Pancreas (tissue), 10 donors: Measurements from ENCODE around the gene ASPM. TPM values are rescaled to one million over a fixed set of nuclear protein-coding genes. Genes with fewer than 3 reads are reported as not detected.

Experiments used
- ATAC-seq, 4 donors: fragments of 200-7000 bp; cut with Tn5 transposase; one replicate each; pipeline versions ENCODE4 v1.8.0 to v1.9.1; 2020; ENCODE audit warnings: mild to moderate bottlenecking in 4 of 4, moderate library complexity in 4 of 4
- DNase-seq, 6 donors: peaks; one replicate each; pipeline ENCODE4 v3.0.0-alpha.2; 2020
- FAIRE-seq: peaks from 2 replicates; lab custom pipeline; 2012; peaks lifted over from hg19 to GRCh38; lab: Jason Lieb, UNC
- H3K27ac ChIP-seq, 4 donors: fragments of 200-600 bp; sonication (generic); 1 replicate in 3 of 4; 2 replicates in 1 of 4; pipeline versions ENCODE4 v1.5.0 to v1.8.0; 2020
- H3K27me3 ChIP-seq, 4 donors: fragments of 200-600 bp; one replicate each; pipeline ENCODE4 v1.8.0; 2021
- H3K36me3 ChIP-seq, 3 donors: fragments of 200-600 bp; sonication (generic) in 1 of 3; one replicate each; pipeline versions ENCODE4 v1.5.0 to v1.8.0; 2020 to 2021
- H3K4me1 ChIP-seq, 3 donors: fragments of 200-600 bp; one replicate each; pipeline ENCODE4 v1.8.0; 2021
- H3K4me3 ChIP-seq, 4 donors: fragments of 200-600 bp; sonication (generic) in 2 of 4; one replicate each; pipeline versions ENCODE4 v1.5.0 to v1.8.0; 2020 to 2021
- H3K9me3 ChIP-seq, 4 donors: fragments of 200-600 bp; one replicate each; pipeline ENCODE4 v1.8.0; 2021
- WGBS, 2 donors: extraction: QIAGEN DNeasy Blood & Tissue Kit; methylation state at CpG; one replicate each; pipeline ENCODE4 v1.1.7; 2013; 5-methylcytosine and 5-hydroxymethylcytosine counted together
- intact Hi-C, 3 donors: fragments of 100-400 bp; cut with DNase I; formaldehyde crosslinking; loops; one replicate each; pipeline versions ENCODE4 v1.11.1 to v1.14.2; 2022
- polyA plus RNA-seq, 2 donors: library from polyadenylated mRNA; stranded (reverse); fragments of 200-250 nt; gene quantifications; one replicate each; pipeline ENCODE4 v1.2.3, GENCODE V29; 2013
- total RNA-seq, 6 donors: library from RNA; stranded (reverse); fragmentation: NEBNext Ultra II Directional in 4 of 6; extraction: Animal tissue kit (Norgen Biotek cat#: 25700) in 4 of 6; gene quantifications; one replicate each; pipeline versions ENCODE4 v1.2.1 to v1.2.4, GENCODE V29; 2021 to 2023
- TF ChIP-seq, protein P1 (sequence below), 4 donors: fragments of 200-600 bp; sonication (generic) in 3 of 4; IDR thresholded peaks; one replicate each; pipeline versions ENCODE4 v1.5.0 to v1.8.0; 2021; ENCODE audit warnings: antibody characterized with exemption in 4 of 4
- donor health status: healthy with polysubstance abuse.
- donor health status: DM: no; HTN: no; CAD: no; lungs with moderate emphysema.
- donor health status: DM: no; HTN: no; CAD: no.
- donor health status: control.
- donor health status: control.
- donor health status: Bipolar disorder and iron deficiency.
- donor health status: DM: yes; HTN: yes; CAD: no.
- donor health status: DM: no; HTN: no; CAD: no.
- donor health status: DM: no; HTN: no; CAD: no.
- donor health status: DM: yes; HTN: yes; CAD: no.

ASPM gene
- total and polyA plus RNA-seq, 8 donors = under 0.01 to 0.72 (median 0.08) TPM

GRCh38 chr1:197173571-197174507, 27.4 kb upstream of the ASPM start:
- TF ChIP-seq, protein P1, sequence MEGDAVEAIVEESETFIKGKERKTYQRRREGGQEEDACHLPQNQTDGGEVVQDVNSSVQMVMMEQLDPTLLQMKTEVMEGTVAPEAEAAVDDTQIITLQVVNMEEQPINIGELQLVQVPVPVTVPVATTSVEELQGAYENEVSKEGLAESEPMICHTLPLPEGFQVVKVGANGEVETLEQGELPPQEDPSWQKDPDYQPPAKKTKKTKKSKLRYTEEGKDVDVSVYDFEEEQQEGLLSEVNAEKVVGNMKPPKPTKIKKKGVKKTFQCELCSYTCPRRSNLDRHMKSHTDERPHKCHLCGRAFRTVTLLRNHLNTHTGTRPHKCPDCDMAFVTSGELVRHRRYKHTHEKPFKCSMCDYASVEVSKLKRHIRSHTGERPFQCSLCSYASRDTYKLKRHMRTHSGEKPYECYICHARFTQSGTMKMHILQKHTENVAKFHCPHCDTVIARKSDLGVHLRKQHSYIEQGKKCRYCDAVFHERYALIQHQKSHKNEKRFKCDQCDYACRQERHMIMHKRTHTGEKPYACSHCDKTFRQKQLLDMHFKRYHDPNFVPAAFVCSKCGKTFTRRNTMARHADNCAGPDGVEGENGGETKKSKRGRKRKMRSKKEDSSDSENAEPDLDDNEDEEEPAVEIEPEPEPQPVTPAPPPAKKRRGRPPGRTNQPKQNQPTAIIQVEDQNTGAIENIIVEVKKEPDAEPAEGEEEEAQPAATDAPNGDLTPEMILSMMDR (IDR thresholded peaks at IDR 0.05) = no peak
- FAIRE-seq (no peak), ATAC-seq (peak in 3 of 4 donors; percentile 65 to 72 (median 67)), DNase-seq (no peak)
- WGBS, 2 donors = 61 to 70% methylated on average over 5 of the region's 5 CpGs
- H3K27me3 ChIP-seq = no peaks in the 10 kb centered on the region
- H3K4me1 ChIP-seq = peaks cover 0 to 13% (median 7%) of the 10 kb centered on the region in 3 donors
- no peaks in the 10 kb centered on the region for H3K9me3 ChIP-seq
- no peak overlapping the region for H3K4me3 ChIP-seq
- H3K27ac ChIP-seq = no peak overlapping the region
- peaks cover 0 to 6% (median 0%) of the 10 kb centered on the region in 3 donors for H3K36me3 ChIP-seq
- intact Hi-C loops = no loop called here

DNA sequence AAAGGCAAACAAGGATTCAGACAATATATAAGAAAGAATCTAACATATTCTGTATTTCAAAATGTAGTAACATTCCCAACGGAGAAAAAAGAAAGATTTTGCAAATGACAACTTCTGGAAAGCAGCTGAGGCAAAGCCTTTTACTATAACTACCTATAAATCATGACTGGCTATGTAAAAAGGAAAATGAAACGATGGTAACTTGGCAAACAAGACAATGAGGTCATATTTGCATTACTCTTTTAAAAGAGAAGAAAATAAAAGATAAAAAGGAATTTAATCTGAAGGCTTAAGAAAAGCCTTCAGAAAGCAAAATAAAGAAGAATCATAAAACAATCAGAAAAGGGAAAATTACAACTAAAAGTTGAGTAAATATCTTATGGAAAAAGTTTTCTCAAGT, 25.1 kb upstream of the ASPM start:
- Histone ChIP-seq H3K27me3 (no peaks in the 10 kb centered on the region), H3K4me3 (no peak overlapping the region), H3K36me3 (no peaks in the 10 kb centered on the region), H3K27ac (no peak overlapping the region), H3K4me1 (peaks cover 0 to 13% (median 7%) of the 10 kb centered on the region in 3 donors), H3K9me3 (no peaks in the 10 kb centered on the region)
- no peak for DNase-seq
- intact Hi-C loops = no loop called here
- peak in 2 of 4 donors; percentile 63 to 64 for ATAC-seq
- FAIRE-seq = no peak
- WGBS, 2 donors = 44% methylated on average over 2 of the region's 2 CpGs
- TF ChIP-seq, protein P1 (IDR thresholded peaks at IDR 0.05) = no peak

- Histone ChIP-seq H3K27ac (no peak overlapping the region), H3K4me1 (peaks cover 0 to 13% (median 7%) of the 10 kb centered on the region in 3 donors), H3K4me3 (no peak overlapping the region), H3K36me3 (no peaks in the 10 kb centered on the region), H3K9me3 (no peaks in the 10 kb centered on the region), H3K27me3 (no peaks in the 10 kb centered on the region)
- intact Hi-C loops = no loop called here
- TF ChIP-seq, protein P1 (IDR thresholded peaks at IDR 0.05) = no peak
- DNase-seq (no peak), FAIRE-seq (no peak), ATAC-seq (no peak)
Observed at GRCh38 chr1:197170538-197170937, 24.1 kb upstream of the ASPM start.

GRCh38 chr1:197159461-197159860, 13.0 kb upstream of the ASPM start:
- no peak overlapping the region for H3K27ac ChIP-seq
- ATAC-seq = no peak
- H3K4me1 ChIP-seq = no peaks in the 10 kb centered on the region
- H3K9me3 ChIP-seq = no peaks in the 10 kb centered on the region
- TF ChIP-seq, protein P1 (IDR thresholded peaks at IDR 0.05) = no peak
- 90 to 94% methylated on average over 7 of the region's 7 CpGs for WGBS, 2 donors
- no peaks in the 10 kb centered on the region for H3K27me3 ChIP-seq
- FAIRE-seq = no peak
- intact Hi-C loops = no loop called here
- no peak for DNase-seq
- no peaks in the 10 kb centered on the region for H3K36me3 ChIP-seq
- no peak overlapping the region for H3K4me3 ChIP-seq

GRCh38 chr1:197156692-197157091, 10.2 kb upstream of the ASPM start:
- intact Hi-C loops = no loop called here
- Histone ChIP-seq H3K36me3 (no peaks in the 10 kb centered on the region), H3K4me3 (no peak overlapping the region), H3K4me1 (no peaks in the 10 kb centered on the region), H3K9me3 (no peaks in the 10 kb centered on the region), H3K27me3 (no peaks in the 10 kb centered on the region), H3K27ac (no peak overlapping the region)
- WGBS, 2 donors = 93 to 100% methylated on average over 1 of the region's 1 CpG
- DNase-seq (no peak), ATAC-seq (no peak), FAIRE-seq (no peak)
- TF ChIP-seq, protein P1 (IDR thresholded peaks at IDR 0.05) = no peak
